GM15510 (cell line): ENCODE data around the gene DDIT3.

ENCODE experiments used
- POLR2A ChIP-seq: IDR thresholded peaks from 3 replicates; pipeline ENCODE4 v1.6.1; 2011; ENCODE audit warnings: borderline replicate concordance; ENCODE audit not compliant: insufficient read length; ENCODE audit errors: extremely low read depth

Gene DDIT3

DNA sequence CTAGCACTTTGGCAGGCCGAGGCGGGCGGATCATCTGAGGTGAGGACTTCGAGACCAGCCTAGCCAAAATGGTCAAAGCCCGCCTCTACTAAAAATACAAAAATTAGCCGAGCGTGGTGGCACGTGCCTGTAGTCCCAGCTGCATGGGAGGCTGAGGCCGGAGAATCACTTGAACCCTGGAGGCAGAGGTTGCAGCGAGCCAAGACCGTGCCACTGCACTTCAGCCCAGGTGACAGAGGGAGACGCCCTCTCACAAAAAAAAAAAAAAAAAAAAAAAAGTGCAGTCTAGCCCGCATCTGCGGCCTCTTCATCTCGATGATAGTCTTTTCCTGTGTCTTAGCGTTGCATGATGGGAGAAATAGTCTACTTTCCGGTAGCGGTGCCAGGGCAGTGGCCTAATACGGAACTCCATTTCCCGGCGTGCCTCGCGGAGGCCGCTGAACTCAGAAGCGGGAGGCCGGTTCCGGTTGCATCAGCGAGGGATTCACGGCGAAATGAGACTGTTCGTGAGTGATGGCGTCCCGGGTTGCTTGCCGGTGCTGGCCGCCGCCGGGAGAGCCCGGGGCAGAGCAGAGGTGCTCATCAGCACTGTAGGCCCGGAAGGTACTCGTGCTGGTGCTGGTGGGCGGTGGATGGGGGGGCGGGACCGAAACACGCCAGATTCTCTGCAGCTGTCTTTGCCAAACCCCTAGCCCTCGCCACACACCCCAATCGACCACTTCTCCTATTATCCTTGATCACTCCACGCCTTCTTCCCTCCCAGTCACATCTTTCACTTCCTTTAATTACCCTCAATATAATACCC lies 32.5 kb downstream of the DDIT3 start, which contains the start of gene MARS1:
TSS of gene MARS1 (plus strand) at position 472 of the 805 bp plus-strand sequence. CDS start at position 495, 23 bp downstream.
- TF ChIP-seq POLR2A, result peak; percentile 79

DNA sequence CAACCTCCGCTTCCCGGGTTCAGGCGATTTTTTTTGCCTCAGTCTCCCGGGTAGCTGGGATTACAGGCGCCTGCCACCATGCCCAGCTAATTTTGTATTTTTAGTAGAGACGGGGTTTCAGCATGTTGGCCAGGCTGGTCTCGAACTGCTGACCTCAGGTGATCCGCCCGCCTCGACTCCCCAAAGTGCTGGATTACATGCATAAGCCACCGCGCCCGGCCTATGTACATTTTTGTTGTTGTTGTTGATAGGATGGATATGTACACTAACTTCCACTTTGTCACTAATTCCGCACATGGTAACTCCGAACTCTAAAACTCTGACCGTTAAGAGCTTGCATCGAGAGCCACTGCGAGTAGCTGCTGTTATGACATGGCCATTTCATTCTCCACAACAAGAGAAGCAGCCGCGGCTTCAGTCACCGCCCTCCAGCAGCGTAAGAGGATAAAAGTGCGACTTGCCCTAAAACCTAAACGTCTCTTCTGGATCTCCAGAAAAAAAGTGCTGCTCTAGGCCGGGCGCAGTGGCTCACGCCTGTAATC lies 33.2 kb downstream of the DDIT3 start:
- no peak for TF ChIP-seq POLR2A

DNA sequence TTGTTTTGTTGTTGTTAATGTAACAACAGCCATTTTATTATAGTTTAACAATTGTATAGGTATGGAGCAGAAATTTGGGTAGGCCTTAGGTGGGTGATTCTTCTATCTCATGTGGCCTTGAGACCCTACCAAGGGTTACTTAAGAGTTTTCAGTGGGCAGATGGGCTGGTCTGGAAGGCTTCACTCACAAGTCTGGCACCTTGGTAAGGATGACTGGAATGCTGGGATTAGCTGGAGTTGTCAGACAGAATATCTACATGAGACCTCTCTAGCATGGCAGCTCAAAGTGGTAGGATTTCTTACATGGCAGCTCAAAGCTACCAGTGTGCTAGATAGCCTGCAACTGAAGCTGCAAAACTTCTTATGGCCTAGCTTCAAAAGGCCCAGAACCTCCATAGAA lies 34.6 kb downstream of the DDIT3 start:
- TF ChIP-seq POLR2A, result no peak

DNA sequence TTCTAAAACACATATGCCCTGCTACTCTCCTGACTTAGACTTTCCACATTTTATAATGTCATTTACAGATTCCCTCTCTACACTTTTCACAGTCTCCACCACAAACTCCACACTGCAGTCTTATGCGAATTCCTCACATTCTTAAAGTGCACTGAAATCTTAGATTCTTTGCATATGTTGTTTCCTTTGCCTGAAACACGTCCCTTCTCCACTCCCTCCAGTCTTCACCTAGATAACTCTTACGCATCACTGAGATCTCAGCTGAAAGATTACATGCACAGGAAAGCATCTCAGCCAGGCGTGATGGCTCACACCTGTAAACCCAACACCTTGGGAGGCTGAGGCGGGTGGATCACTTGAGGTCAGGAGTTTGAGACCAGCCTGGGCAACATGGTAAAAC lies 36.8 kb downstream of the DDIT3 start:
- no peak for TF ChIP-seq POLR2A

DNA sequence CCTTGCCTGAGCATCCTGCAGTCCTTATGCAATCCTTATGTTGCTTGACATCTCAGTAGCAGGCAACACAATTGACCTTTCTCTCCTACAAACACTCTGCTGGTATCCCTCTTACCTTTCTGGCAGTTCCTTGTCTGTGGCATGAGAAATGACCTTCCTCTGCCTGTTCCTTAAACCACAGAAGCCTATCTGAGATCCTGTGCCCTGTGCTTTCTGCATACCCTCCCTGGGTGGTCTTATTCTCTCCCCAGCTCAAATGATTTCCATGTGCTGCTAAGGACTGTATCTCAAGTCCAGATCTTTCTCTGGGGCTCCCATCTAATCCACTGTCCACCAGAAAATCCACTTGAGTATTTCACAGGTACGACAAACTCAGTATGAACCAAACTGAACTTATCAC lies 38.6 kb downstream of the DDIT3 start:
- no peak for TF ChIP-seq POLR2A

DNA sequence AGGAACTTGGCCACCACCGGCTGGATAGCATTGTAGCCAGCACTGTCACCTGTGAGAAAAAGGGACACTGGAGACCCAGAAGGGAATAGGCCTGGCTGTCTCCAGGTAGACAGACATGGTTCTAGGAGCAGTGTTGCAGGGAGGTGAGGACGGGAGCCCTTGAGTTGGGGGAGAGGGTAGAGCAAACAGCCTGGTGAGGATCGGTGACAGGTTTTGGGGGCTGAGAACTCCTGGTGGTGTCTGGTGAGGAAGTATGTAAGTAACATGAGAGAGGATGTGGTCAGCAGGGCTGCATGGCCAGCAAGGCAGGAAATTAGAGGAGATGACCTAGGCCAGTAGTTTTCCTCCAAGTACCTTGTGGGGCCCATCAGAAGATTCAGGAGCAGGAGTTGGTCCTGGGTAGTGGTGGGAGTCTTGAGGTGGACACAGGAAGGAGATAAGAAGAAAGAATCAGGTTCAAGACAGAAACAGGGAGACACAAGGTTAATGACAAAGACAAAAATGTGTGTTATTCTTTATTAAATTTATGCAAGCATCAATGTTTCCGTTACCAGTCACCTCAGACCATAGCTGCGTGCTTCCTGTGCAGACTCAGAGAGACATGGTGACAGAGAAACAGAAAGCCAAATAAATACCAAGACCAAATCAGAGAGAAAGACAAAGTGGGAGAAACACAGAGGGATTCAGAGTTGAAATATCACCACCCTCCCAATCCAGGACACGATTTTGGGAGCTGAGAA lies 40.8 kb downstream of the DDIT3 start, which contains the start of gene ARHGAP9:
TSS of gene ARHGAP9 (minus strand) at position 491 of the 740 bp plus-strand sequence. CDS start at position 31, 460 bp downstream.
- TF ChIP-seq POLR2A, result peak; percentile 38

DNA sequence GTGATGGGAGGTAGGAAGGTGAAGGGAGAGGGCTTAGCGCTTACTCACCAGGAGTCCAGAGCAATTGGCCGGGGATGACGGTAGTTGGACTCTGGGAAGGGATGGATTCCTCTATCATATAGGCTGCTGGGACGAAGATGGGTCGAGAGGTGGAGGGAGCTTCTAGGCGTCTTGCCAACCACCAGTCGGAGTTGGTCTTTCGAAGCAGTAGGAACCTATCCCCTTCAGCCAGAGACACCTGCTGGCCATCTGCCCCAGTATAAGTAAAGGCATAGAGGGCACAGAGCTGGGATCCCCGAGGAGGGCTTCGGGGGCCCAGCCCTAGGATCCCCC lies 41.3 kb downstream of the DDIT3 start:
- TF ChIP-seq POLR2A, result no peak

DNA sequence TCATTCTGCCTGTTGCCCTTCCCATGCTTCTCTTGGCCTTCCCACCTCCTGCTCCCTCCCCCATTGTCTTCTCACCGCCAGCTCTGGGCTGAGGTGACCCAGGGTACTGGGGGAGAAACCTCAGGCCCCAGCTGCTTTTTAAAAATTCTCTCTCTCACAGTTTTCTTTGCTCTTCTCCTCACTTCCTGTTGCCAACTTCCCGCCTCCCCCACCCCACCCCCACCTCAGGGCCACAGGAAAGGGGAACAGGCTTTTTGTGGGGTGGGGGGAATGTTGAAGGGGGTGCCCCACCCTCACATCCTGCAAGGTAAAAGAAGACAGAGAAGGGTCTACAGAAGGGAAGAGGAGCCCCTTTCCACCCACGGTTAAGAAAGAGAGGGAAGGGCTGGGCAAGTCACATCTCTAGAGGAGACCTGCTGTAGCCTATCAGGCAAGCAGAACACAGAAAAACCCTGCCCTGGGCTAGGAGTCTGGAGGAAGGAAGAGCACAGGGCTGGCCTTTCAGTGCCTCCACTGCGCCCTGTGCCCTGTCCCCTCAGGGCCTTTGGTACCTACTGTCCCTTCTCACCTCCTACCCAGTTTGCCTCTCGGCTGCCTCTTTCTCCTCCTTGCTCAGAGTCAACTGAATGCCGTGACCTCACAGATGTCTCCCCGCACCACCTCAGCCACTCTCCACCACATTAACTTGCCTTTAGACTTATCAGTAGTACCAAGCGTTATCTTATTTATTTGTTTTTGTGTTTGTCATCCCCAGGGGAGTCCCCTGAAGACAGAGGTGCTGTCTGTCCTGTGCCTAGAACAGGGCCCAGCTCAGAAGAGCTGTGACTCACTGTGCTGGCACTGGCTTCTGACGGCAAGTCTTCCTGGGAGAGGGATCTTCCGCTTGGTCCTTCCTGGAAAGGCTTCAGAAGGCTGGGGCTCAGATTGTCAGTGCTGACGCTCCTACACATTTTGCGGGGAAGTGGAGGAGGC lies 42.3 kb downstream of the DDIT3 start:
- TF ChIP-seq POLR2A, result peak; percentile 48

DNA sequence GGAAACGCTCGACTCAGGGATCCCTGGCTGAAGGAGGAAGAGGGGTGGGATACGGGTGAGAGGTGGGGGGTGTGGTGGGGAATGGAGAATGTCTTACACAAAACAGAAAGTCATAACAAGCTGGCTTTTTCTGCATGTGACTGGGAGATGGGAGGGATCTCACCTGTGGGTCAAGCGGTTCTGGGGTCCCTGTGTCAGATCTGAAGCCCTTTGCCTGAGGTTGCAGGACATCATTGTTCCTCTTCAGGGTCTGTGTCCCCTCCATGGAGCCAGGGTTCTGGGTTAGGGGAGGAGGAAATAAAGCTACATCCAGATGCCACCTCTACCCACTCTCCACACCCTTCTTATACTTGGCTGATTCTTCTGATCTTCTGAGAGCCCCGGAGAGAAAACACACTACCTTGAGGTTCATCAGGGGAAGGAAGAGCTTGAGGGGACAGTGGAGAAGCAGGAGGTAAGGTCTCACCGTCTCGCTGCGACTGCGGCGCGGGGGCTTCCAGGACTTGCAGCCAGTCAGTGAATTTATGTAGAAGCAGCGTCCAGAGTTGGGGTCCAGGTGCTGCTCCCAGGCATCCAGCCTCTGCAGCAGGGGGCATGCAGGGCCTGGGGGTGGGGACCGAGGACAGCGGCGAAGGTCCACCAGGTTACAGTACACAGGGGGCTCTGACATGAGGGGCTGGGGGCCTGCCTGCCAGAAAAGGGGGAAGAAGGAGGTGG lies 43.2 kb downstream of the DDIT3 start:
- TF ChIP-seq POLR2A, result no peak

DNA sequence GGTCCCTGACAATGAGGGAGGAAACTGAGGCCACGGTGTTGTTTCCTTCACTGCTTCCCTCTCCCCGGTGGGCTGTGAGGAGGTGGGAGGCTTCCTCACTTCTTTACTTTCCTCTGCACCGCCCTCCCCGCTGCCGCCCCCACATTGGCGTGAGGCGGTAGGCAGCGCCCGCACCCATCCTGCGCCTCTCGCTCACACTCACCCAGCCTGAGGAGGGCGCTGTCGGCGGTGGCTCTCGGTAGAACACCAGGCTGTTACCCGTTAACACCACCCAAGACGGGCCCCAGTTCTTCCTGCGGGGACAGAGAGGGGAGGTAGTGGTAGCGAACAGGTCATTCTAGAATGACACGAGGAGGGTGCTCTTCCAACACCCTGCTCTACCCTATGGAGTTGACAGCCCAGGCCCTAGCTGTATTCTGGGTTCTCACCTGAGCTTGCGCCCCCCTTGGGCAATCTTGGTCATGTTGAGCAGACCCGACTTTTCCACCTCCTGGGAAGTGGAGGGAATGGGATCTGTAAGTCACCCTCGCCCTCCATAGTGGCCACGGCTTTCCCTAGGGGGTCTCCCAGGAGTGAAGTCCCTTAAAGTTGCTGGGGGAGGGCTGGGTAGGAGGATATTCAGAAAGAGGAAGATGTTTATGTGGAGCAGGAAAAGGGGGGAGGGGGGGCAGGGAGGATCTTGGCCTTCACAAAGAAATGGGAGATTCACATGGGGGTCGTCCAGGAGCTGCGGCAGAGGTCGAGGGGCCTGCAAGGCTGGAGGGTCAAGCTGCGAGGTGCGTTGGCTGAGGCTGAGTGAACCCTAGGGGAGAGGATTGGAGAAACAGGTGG lies 43.9 kb downstream of the DDIT3 start:
- peak; percentile 30 for TF ChIP-seq POLR2A

DNA sequence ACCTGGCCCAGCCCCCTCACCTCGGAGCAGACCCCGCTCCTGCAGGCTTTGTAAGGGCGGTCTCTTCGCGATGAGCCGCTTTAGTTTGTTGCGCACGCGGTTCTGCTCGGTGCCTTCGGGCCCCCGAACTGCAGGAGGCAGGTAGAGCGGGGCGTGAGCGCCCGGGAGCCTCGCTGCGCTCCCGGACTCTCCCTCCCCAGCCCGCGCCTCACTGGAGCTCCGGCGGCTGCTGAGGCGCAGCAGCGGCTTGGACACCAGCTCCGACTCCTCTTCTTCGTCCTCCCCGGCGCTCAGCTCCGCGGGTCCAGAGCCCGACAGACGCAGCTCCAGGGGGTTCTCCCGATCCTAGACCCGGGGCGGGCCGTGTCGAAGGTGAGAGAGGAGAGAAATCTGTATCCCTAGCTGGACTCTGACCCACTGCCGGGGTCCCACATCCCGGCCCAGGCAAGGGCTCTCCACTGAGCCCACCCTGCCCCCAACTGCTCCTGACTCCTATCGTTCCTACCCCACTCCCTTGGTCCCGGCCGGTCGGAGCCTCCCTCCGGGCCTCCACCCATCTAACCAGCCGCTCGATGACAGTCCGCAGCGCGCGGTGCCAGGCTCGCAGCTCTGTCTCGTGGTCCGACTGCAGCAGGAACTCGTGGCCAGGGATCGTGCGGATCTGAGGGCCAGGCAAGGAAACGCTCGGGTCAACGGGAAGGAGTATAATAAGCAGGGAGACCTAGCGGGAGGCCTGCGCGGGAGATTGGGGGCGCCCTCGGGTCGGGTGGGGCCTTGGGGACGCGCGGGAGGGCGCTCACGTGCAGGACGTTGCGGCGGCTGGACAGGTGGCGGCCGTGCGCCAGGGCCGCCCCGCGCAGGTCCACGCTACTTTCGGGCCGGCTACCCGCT lies 44.8 kb downstream of the DDIT3 start:
- no peak for TF ChIP-seq POLR2A

DNA sequence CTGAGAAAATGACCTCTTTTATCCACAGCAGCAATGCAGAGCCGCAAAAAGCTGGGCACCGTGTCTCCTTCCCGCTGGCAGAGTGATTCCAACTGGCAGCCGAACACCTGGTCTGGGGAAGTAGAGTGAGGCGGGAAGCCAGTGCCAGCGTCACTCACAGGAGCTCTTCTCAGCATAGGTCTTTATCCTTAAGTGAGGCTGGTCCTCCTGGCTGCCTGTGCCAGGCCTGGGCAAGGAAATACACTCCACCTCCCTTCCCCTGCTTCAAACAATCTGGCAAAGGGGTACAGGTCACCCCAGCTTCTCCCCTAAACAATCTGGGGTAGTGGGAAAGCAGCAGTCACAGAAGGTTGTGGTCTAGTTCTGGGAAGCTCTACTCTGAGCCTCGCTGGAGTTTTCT lies 45.5 kb downstream of the DDIT3 start:
- no peak for TF ChIP-seq POLR2A
